Stimulated activated naive CD8-positive, alpha-beta T cell treated with anti-CD3 and anti-CD28 coated beads, Interleukin-15, amount 100 ng/mL, for 72 hours (primary cell): ENCODE data around the gene KCNJ5.

Experiments used
- ATAC-seq: fragments of 150-1000 bp; cut with Tn5 transposase; 2 replicates; pipeline ENCODE4 v1.10.0; 2021; ENCODE audit warnings: mild to moderate bottlenecking, moderate library complexity
- DNase-seq, 2 donors: peaks; one replicate each; pipeline ENCODE4 v3.0.0; 2021 to 2022
- H3K27ac Mint-ChIP-seq, 2 donors: one replicate each; pipeline ENCODE4 v1.8.0; 2022; ENCODE audit warnings: mild to moderate bottlenecking in 2 of 2, mixed read lengths in 2 of 2, moderate library complexity in 2 of 2
- H3K27me3 Mint-ChIP-seq: one replicate; pipeline ENCODE4 v1.8.0; 2022; ENCODE audit warnings: mixed read lengths
- H3K4me1 Mint-ChIP-seq: one replicate; pipeline ENCODE4 v1.8.0; 2022; ENCODE audit warnings: mild to moderate bottlenecking, mixed read lengths
- H3K4me3 Mint-ChIP-seq, 2 donors: one replicate each; pipeline ENCODE4 v1.8.0; 2022; ENCODE audit warnings: mild to moderate bottlenecking in 2 of 2, mixed read lengths in 2 of 2, moderate library complexity in 1 of 2
- H3K9me3 Mint-ChIP-seq, 2 donors: one replicate each; pipeline ENCODE4 v1.8.0; 2022; ENCODE audit warnings: mixed read lengths in 2 of 2

KCNJ5 gene

DNA sequence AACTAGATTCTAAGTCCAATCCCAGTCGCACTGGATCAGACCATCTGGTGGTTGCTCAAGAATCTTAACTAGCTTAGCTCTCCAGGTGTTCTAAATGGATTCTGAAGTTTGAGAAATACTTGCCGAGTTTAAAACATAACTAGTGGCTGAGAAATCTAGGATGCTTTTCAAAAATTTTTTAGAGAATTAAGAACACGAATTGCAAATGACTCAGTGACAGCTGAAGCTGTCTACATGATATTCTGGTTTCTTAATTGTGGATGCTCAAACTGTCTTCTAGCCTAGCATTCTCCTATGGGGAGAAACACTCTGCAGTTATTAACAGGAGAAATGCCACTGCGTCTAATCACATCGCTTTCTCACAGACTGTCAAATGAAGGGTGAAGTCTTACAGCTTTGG lies 71.7 kb downstream of the KCNJ5 start:
- Mint-ChIP-seq H3K4me1 (peaks cover 30% of the 10 kb centered on the region), H3K9me3 (no peaks in the 10 kb centered on the region), H3K4me3 (no peak overlapping the region), H3K27ac (no peak overlapping the region), H3K27me3 (no peaks in the 10 kb centered on the region)
- ATAC-seq (no peak), DNase-seq (no peak)

GRCh38 chr11:128963744-128964325 lies 72.7 kb downstream of the KCNJ5 start:
- Mint-ChIP-seq H3K9me3 (no peaks in the 10 kb centered on the region), H3K4me3 (peak overlapping the region in 1 of 2 donors; percentile 43)

DNA sequence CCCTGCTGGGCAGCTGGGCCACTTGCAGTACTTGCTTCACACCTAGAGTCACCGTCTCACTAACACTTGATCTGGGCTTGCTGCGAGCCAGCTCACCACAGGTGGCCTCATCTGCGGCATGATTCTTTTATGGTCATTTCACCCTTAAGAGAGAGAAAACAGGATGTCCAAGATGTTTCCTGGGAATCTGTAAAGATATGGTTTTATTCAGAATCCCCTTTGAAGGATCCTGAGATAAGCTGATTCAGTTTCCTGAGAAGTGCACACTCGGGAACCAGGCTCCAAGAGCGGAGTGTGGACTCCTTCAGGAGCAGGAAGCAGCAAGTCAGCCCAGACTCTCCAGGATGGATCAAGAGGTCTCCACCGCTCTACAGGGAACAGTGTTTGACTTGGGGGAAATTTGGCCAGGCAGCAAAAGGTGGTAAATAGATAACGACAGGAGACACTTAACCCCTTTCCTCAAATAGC lies 73.3 kb downstream of the KCNJ5 start:
- Mint-ChIP-seq H3K4me3 (peak overlapping the region in 1 of 2 donors; percentile 43), H3K9me3 (no peaks in the 10 kb centered on the region), H3K27me3 (no peaks in the 10 kb centered on the region), H3K27ac (peak overlapping the region in 1 of 2 donors; percentile 55), H3K4me1 (peaks cover 30% of the 10 kb centered on the region)
- ATAC-seq, result no peak
- DNase-seq, result no peak

More at GRCh38 chr11:128963744-128964325, 72.7 kb downstream of the KCNJ5 start:
- peaks cover 30% of the 10 kb centered on the region for H3K4me1 Mint-ChIP-seq
- ATAC-seq (peak; percentile 84), DNase-seq (no peak)
- no peaks in the 10 kb centered on the region for H3K27me3 Mint-ChIP-seq
- peak overlapping the region in 1 of 2 donors; percentile 15 for H3K27ac Mint-ChIP-seq

DNA sequence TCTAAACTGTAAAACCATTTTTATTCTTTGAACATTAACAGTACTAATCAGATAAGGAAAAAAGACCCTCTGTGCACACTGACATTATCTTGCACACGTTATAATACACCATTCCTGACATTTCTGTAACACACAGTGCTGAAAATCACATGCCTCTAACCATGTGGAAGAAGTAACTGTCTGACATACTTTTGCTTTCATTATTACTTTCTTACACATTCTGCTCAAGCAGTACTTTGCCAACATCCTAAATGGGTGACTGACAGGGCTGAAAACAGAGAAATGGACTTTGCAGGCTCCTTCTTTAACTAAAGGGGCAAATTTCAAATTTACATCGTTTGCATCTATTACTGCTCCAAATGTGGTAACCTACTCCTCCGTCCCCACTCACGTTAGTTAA lies 74.3 kb downstream of the KCNJ5 start:
- H3K4me1 Mint-ChIP-seq, result peaks cover 36% of the 10 kb centered on the region
- DNase-seq (no peak), ATAC-seq (peak; percentile 79)
- H3K9me3 Mint-ChIP-seq, result no peaks in the 10 kb centered on the region
- no peak overlapping the region for H3K27ac Mint-ChIP-seq
- no peaks in the 10 kb centered on the region for H3K27me3 Mint-ChIP-seq
- H3K4me3 Mint-ChIP-seq, result peak overlapping the region in 1 of 2 donors; percentile 39

DNA sequence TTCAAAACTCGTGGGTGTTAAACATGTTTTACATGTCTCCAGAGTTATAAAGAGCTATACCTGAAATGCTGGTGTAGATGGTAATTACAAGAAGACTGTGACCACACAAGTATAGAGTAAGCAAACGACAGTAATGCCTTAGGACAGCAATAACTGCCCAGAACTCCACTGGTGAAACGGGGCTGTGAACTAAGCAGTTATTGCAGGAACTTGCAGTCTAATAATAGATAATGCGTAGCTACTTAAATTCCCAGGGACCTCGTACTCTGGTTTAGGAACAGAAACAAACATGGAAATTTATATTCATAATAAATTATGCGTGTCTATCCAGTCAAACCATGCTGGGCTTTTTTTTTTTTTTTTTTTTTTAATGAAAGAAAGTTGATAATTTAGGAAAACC lies 76.4 kb downstream of the KCNJ5 start:
- DNase-seq (no peak), ATAC-seq (no peak)
- Mint-ChIP-seq H3K4me1 (peaks cover 41% of the 10 kb centered on the region), H3K9me3 (no peaks in the 10 kb centered on the region), H3K27ac (no peak overlapping the region), H3K4me3 (no peak overlapping the region), H3K27me3 (no peaks in the 10 kb centered on the region)

- ATAC-seq, result peak; percentile 44
- Mint-ChIP-seq H3K27me3 (no peaks in the 10 kb centered on the region), H3K4me3 (no peak overlapping the region), H3K9me3 (no peaks in the 10 kb centered on the region), H3K27ac (no peak overlapping the region), H3K4me1 (peaks cover 31% of the 10 kb centered on the region)
- no peak for DNase-seq
Observed at GRCh38 chr11:128968916-128969315, 77.8 kb downstream of the KCNJ5 start.
